Measurements from ENCODE around the gene EPB41.

The EPB41 gene

DNA sequence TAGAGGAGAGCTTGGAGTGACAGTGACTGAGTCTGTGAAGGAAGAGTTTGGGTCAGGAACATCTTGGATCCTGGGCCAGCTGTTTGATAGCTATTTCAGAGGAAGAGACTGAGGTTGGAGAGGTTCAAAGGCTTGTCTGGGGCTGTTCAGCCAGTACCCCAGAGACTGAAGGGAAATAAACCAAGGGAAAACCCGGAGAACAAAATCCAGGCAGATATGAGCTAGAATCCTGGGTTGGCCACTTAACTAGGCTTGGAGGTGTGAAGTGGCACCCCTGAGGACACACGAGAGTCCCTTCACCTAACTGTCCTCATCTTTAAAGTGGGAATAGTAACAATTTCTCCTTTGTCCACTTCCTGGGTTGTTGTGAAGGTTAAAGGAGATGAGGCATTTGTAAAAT is 23.1 kb upstream of the EPB41 start:
- no peak for DNase-seq

DNA sequence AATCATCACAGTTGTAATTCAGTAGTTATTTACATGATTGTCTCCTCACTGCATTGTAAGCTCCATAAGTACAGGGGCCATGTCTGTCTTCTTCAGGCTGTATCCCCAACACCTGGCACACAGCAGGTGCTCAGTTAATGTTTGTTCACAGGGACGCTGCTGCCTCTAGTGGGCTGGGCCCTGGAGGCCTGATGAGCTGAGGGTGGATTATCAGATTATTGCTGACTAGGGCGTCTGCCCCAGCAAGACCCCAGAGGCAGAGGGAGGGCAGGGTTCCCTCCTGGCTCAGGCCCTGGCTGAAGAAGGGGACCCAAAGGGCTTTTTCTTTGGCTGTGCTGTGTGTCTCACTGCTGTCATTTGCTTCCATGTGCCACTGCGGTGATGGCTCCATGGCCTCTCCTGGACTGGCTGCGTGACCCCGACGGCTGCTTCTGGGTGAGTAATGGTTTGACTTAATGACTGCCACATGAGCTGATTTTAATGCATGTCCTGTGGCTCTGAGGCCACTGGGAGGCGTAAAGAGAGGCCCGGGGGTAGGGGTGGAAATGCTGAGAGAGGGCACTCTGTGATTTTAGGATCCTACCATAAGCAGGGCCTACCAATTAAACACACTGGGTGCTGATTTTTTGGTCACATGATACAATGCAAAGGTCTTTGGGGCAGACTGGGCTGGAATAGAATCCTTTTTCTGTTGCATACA is 20.8 kb upstream of the EPB41 start:
- no peak for DNase-seq

DNA sequence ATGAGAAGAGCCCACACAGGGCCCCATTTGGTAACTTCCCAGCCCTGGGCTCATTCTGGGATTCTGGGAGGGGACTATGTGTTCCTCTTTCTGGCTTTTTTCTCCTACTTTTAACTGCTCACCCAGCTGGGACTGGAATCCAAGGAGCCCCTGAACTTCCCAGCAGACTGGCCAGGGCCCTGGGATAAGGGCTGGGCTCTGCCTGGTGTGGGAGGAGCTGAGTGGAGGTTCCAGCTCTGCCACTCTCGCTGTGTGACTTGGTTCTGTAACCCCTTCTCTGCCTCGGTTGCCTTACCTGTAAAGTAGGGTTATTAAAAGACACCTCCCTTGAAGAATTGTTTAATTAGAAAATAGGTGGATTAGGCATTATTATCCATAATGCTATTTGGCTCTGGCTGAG is 19.6 kb upstream of the EPB41 start:
- no peak for DNase-seq

DNA sequence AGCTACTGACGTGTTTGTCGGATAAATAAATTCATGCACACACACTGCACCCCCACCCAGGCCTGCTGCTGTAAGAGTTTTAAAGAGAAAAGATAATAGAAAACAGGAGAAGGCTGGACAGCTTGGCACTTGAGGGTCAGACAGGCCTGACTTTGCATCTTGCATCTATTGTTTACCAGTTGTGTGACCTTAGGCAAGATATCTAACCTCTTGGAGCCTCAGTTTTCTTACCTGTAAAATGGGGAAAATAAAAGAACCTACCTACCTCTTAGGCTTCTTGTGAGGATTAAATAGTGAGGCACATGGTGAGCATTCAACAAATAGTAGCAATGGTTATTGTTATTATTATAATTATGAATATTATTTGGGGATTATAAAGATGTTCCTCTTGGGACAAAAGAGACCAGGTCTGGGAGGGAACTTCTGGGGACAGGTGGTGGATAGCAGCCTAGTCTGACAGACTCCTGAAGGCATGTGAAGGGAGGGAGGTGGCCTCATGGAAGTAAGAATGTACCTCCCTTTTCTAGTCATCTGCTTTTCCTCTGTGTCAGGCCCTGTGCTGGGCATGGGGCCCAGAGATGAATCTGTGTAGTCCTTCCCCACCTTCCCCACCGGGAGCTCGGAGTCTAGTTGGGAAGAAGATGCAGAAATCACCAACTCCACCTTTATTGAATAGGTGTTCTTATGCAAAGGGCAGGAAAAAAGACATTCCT is 18.3 kb upstream of the EPB41 start:
- no peak for DNase-seq

DNA sequence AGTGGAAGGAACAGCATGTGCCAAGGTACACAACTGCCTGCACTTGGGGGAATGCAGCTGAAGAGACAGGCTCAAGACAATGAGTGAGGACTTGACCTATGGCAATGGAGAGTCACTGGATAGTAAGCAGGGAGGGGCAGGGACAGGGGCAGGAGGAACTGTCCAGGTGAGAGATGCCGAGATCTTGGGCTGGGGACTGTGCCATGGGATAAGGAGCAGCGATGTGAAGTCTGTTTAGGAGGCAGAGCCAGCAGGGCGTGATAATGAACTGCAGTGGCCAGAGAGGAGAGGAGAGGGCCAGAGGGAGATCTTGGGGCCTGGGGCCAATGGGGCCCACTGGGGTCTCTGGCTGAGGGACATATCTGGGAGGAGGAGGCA is 17.8 kb upstream of the EPB41 start:
- DNase-seq = no peak

DNA sequence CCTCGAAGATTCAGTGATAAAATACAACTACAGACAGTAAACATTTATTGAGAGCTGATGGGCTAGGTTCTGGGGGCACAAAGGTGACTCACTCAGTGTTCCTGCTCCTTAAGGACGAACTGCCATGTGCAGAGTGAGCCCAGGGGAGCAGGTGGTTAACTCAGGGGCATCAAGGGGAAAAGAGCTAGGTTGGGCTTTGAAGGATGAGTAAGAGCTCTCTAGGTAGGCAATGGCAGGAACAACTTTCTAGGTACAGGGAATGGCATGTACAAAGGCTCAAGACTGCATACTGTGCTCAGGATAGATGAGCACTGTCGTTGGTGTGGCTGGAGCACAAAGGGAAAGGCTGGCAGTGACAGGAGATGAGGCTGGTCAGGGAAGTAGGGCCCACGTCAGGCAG is 16.6 kb upstream of the EPB41 start:
- no peak for DNase-seq

DNA sequence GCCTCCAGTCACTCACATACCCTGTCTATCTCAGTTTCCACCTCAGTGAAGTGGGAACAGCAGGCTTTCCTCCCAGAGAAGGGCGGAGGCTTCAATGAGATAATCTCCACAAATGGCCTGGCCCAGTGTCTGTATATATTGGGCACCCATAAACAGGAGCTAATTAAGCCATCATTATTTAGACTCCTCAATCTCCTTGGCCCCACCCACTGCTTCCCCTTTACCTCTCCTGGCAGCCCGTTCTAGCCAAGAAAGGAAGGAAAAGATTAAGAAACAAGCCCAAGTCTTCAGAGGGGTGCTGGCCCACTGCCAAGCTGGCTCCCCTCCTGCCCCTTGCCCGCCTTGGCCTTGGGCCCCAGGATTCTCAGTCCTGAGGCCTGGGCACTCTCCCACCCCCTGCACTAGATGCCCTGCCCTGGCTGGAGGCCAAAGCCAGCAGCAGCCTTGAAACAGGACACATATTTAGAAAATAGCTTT is 15.9 kb upstream of the EPB41 start:
- no peak for DNase-seq

DNA sequence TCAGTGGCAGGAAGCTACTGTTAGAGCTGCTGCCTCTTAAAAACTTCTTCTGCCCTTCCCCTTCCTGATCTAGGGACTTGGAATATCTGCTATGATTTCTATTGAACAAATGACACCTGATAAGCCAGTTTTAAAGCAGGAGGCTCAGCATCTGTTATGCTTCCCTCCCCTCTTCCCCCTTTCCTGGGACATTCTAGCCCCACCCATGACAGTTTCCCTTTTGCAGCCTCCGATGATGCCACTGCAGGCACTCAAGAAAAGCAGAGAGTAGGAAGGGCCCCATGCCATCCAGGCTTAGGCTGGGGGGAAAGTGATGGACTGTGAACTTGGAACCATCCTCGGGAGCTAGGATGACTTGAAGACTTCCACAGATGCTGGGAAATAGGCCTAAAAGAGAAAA is 15.1 kb upstream of the EPB41 start:
- no peak for DNase-seq

DNA sequence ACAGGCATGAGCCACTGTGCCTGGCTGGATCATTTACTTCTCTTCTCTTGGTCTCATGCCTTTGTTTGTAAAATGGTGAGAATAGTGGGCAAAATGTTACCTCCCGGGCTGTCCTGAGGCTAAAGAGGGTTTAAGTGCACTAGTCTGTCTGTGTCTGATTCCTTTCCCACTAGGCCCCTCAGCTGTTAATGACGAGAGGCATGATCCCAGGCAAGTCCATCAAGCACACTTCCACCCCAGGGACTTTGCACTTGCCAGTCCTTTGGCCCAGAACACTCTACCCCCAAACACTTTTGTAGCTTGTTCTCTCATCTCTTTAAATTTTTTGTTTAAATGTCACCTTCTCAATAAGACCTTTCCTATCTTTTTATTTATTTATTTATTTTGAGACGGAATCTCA is 13.8 kb upstream of the EPB41 start:
- DNase-seq = no peak

DNA sequence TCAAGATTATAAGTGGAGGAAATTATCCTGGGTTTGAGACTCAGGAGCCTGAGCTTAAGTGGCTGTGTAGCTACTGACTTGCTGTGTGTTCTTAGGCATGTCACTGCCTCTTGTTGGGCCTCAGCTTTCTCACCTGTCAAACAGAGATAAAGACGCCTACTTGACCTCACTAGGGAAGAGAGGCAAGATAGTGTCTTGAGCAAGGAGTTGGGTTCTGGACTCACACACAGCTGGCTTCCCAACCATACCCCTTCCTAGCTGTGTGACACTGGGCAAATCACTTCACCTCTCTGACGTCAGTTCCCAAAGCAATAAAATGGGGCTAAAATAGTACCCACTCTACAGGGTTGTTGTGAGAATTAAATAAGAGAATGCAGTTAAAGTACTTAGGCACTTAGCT is 11.6 kb upstream of the EPB41 start:
- DNase-seq = no peak

DNA sequence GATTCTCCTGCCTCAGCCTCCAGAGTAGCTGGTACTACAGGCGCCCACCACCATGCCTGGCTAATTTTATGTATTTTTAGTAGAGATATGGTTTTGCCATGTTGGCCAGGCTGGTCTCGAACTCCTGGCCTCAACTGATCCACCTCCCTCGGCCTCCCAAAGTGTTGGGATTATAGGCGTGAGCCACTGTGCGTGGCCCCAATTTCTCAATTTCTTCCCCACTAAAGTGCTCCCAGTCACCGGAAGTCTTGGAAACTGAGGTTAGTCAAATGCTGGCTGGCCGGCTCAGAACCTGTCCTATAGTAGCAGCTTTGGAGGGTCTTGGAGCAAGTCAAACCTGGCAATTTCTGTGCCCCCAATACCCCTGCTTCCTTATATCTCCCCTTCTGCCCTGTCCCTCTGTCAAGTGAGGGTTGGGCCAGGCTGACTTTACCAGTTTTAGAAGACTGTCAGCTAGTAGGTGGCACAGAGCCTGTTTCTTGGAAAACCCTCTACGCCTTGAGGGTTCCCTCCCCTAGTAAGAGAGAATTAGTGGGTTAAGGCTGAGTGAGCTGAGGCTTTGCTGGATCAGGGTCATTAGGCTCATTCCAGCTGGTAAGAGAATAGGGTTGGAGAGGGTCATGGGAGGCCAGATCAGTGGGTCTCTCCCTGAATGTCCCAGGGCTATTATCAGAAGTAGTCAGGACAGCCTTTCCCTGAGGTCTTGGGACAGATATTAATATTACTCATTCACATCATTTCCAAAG is 8.3 kb upstream of the EPB41 start:
- DNase-seq = no peak

DNA sequence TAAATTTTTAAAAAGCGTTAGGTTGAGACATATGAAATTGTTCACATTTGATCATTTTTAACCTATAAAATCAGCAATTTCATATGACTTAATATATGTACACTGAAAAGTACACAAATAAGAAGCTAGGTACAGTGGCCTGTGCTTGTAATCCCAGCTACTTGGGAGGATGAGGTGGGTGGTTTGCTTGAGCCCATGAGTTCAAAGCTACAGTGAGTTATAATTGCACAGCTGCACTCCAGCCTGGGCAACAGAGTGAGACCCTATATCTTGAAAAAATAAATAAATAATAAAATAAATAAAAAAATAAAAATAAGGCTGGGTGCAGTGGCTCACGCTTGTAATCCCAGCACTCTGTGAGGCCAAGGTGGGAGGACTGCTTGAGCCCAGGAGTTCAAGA is 5.2 kb upstream of the EPB41 start:
- DNase-seq = no peak

DNA sequence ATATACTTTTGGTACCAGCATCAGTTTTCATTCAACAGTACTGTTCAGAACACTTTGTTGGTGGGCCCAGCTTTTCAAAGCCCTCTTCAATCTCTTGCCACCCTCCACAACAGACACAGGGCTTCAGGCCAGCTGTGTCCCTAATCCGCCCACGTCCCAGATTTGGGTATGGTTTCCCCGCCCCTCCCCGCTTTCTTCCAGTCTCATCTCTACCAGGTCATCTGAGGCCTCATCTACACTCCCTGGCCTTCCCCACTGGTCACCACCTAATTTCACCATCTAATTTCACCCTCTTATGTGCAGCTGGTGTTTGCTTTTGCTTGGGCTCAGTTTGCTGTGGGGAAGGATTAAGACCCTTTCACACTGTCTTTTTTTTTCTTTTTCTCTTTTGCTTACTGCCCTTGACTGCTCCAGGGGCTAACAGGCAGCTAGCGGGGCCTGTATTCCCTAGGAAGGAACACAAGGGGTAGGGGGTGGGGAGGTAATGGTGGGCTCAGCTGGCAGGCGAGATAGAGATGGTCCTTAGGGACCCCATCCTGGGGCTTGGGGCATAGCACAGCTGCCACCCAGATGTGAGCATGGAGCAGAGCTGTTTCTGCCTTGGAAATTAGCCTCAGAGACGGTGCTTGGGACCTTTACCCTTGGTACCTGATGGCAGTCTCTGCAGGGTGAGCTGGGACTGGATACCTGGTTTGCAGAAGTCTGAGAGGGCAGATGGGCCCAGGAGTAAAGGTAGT is 3.8 kb upstream of the EPB41 start:
- DNase-seq = no peak

DNA sequence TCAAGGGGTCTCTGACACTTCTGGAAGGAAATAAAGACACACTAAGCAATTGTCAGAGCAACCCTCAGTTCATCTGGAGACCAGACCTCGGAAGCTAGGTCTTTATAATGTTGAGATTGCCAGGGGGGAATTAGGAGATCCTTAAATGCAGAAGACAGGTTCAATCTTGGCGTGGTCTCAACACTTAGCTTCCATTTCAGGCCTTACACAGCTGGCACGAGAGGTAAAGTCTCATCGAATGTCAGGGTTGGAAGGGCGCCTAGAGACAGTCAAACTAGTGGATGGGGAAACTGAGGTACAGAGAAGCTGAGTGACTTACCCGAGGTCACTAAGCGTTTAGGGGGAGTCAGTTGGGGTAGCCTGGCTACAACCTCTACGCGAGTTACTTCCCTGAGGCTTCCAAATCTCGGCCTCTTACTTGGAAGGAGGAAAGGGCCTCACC is 562 bp upstream of the EPB41 start:
- no peak for DNase-seq

DNA sequence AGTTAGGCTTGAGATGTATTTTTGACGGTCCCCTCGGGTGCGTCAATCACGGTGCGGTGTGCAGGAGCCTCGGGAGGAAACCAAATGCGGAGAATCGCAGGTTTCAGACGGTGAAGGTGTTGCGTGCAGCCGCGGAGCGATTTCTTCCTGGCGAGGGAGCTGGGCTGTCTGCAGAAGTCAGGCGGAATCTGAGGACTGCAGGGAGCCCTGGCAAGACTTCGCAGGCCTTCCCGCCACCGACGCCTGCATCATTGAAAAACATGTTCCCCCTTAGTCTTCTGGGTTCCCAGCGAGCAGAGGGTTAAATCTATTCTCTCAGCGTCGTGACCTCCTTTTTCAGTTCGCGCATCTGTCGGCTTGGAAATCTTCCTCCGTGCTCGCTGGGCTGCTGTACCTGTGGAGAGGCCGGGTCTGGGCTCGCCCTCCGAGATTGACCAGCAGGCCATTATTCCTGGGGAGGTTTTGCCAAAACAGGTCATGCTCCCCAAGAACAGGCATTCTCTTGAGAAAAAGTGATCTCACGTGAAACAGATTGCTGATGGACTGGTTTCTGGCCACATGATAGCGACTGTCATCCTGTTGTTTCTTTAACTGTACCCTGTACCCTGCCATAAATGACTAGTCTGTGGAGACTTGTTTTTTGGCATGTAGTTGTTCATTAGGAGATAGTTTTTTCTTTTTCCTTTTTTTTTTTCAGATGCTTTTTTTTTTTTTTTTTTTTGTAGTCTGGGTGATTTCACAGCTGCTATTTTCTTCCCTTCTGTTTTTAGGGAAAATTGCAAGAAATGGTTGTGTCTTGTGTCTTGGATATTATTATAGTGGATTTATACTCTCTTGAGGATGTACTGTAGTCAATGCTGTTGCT is 894 bp downstream of the EPB41 start:
- DNase-seq = peak; percentile 54

DNA sequence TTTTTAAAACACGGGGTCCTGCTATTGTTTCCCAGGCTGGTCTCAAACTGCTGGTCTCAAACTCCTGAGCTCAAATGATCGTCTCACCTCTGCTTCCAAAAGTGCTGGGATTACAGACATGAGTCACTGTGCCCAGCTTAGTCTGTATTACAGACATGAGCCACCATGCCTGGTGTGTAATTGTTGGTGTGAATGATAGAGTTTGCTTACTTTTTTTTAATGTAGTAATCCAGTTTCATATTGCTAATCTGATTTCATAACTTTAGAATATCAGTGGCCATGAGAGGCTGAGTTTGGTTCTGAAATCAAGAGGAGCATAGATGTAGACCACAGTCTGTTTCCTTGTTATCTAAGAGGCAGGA is 3.4 kb downstream of the EPB41 start:
- DNase-seq = no peak

DNA sequence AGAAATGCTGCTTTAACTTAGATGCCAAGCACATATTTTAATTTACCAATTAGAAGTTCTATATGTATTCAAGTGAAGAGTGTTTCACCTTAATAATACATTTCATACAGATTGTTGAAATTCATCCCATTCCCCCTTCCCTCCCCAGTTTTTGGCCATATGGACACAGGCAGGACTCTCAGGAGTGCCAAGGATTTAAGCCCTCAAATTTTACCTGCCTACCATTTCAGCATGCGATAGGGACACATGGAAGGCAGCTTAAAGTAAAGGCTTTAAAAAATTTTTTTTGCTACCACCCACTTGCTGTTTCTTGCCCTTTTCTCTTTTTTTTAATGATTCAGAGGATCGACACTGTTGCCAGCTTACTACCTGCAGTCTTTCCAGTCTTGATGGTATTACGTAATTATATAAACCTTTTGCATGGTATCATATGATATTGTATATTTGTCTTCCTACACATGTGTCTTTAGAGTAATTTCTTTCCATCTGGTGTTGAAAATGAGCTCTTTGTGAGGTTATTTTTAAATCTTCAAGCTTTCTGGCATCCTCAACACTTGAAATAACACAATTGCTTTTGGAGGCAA is 7.0 kb downstream of the EPB41 start:
- no peak for DNase-seq

DNA sequence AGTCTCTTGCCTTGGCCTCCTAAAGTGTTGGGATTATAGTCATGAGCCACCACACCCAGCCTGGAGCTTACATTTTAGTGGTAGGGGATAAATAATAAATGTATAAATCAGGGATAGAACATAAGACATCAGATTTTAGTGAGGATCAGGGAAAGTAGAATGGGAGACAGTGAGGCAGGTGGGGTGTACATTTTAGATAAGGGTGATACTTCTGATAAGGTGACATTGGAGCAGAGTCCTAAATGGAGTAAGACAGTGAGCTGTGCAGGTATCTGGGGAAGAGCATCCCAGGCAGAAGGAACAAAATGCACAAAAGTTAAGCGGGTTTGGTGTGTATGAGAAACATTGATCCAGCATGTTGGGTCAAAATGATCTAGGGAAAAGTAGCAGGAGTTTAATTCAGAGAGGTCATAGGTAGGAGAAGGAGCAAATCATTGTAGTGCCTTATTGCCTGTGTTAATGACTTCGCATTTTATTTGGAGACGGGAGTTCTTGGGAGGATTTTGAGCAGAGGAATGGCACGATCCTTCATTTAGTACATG is 11.1 kb downstream of the EPB41 start:
- no peak for DNase-seq

DNA sequence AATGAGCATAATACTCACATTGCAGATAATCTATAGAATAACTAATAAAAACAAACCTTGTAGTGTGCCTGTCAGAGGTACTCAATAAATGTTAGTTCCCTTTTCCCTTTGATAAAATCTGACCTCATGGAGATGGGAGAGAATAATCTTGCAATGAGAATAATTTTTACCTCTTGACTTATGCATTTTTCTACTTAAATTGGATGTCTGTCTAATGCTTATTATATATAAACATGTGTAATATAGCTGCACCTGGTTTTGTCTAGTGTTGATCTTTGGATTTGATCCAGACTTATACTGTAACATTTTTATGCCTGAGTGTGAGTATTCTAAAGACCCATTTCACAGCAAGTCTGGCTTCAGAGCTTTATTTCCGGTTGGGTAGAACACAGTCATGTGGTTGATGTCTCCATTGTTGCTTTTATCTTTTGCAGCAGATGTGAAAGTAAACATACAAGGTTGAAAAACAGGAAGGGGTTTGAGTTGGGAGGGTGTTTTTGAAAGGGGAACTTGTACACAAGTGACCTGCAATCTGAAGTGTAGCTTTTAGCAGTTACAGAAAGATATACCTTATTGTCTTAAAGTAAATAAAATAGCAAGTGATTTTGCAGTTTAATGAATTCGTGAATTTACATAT is 12.4 kb downstream of the EPB41 start:
- DNase-seq = peak; percentile 37

DNA sequence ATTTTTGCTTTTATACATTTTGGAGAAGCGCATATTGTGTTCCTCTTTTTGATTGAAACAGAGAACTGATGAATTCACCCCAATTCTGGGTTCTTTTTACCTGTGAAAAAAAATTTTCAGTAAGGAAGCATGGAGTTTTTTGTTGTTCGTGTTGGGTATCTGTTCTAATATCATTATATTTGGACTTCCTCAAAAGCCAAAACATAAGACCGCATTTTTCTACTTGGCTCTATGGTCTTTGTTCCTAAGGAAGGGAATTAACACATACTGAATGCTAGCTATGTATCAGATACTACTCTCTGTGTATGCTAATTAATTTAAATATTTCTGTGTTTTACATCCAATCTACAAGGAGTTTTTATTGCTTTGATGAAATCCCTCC is 12.9 kb downstream of the EPB41 start:
- DNase-seq = no peak

DNA sequence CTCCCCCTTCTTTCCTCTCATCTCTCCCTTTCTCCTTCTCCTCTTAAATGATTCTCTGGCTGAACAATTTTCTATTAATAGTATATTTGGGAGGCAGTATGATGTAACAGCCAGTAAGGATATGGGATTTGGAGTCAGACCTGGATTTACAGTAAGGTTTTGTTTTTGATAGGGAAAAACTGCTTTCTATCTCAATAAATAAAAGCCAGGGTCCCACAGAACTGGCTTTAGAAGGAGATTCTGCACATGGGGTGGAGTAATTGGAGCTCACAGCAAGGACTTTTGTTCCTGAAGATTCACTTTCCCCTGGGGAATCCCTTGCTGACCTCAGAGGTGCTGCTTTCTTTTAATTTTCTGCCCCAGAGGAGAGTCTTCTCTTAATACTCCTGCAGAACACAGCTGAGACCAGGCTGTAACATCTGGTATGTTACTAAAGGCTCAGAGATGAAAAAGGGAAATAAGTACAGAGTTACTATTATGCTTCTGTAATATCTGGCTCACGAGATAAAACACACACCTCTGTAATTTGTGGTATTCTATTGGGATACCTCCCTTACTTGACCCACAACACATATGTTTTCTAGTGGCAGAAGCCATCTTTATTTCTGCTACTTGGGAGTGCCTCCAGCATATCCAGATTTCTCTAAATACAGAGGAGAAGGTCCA is 13.4 kb downstream of the EPB41 start:
- no peak for DNase-seq
